HEK293T (cell line): Measurements from ENCODE around the gene FILIP1L.

Source experiments
- ARNT ChIP-seq: fragments of 450-650 bp; IDR thresholded peaks from 2 replicates; pipeline ENCODE4 v1.6.1; 2017; ENCODE audit warnings: mild to moderate bottlenecking
- BHLHE40 ChIP-seq: fragments of 450-650 bp; IDR thresholded peaks from 2 replicates; pipeline ENCODE4 v1.6.1; 2016; ENCODE audit warnings: mild to moderate bottlenecking, moderate library complexity, borderline replicate concordance
- LEF1 ChIP-seq: fragments of 450-650 bp; IDR thresholded peaks from 2 replicates; pipeline ENCODE4 v1.6.1; 2017; ENCODE audit warnings: mild to moderate bottlenecking, borderline replicate concordance
- SP1 ChIP-seq: fragments of 450-650 bp; IDR thresholded peaks from 2 replicates; pipeline ENCODE4 v1.6.1; 2017

GRCh38 chr3:99909714-99910495 is 204.4 kb downstream of the FILIP1L start:
- TF ChIP-seq SP1 (no peak), BHLHE40 (no peak), LEF1 (no peak), ARNT (no peak)
